GM12891 (cell line): ENCODE results near the gene RAB23.

Experiments used
- POLR2A ChIP-seq: IDR thresholded peaks from 2 replicates; pipeline ENCODE4 v1.6.1; 2011; ENCODE audit warnings: low read depth, low read length, control low read depth
- TAF1 ChIP-seq: IDR thresholded peaks from 2 replicates; pipeline ENCODE4 v1.6.1; 2011; ENCODE audit warnings: low read depth, low read length, control low read depth

DNA sequence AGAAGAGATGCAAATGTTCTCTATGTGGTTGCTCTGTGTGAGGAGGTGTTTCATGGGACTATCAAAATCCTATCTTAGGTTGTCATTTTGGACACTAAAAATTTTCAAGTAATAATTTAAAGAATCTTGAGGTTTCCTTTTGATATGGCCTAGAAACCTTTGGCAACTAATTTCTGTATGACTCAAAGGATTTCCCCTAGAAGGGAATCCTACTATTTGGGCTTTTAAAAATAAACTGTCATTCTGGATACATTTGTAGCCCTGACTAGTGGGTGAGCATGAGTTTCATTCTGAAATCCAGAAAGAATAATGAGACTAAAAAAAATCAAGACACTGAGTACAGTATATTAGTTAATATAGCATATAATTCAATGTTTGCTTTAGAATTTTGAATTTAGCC lies 25.5 kb upstream of the RAB23 start:
- TF ChIP-seq POLR2A (no peak), TAF1 (no peak)
